Measurements from ENCODE around the gene GAPT. TPM values are rescaled to one million over a fixed set of nuclear protein-coding genes. Genes with fewer than 3 reads are reported as not detected.

The GAPT gene
- total and polyA plus RNA-seq, 2 donors (not counting 3 experiments of a cell fraction or from before 2014, with no cell fraction given): not detected

GRCh38 chr5:58486290-58486689 is 4.9 kb upstream of the GAPT start:
- Histone ChIP-seq H3K4me2 (ENCODE audit: insufficient read depth, low read length) (no peak overlapping the region), H2AFZ (ENCODE audit: low read depth, low read length) (no peak overlapping the region), H3K27ac (ENCODE audit: insufficient read depth, low read depth, low read length) (no peak overlapping the region), H3K4me3 (replicated peaks in 1 of 3; ENCODE audit: insufficient read depth in 1 of 3, low read depth in 1 of 3, low read length in 3 of 3) (no peak overlapping the region), H3K79me2 (ENCODE audit: control insufficient read depth, insufficient read depth, low read length) (no peaks in the 10 kb centered on the region), H3K9me3 (replicated peaks; ENCODE audit: control insufficient read depth, insufficient read depth, low read length) (no peaks in the 10 kb centered on the region), H4K20me1 (replicated peaks; ENCODE audit: control insufficient read depth, extremely low read depth, insufficient read depth, low read length) (no peaks in the 10 kb centered on the region), H3K9me1 (replicated peaks; ENCODE audit: control insufficient read depth, extremely low read depth, insufficient read depth, low read length) (no peaks in the 10 kb centered on the region), H3K27me3 (ENCODE audit: control insufficient read depth in 2 of 2, insufficient read depth in 2 of 2, low read length in 2 of 2) (peaks cover 8 to 12% of the 10 kb centered on the region in 2 experiments), H3K9ac (replicated peaks; ENCODE audit: extremely low read depth, insufficient read depth, low read length) (no peak overlapping the region), H3K4me1 (ENCODE audit: control insufficient read depth, extremely low read depth, insufficient read depth, low read length) (no peaks in the 10 kb centered on the region), H3K36me3 (ENCODE audit: control insufficient read depth in 2 of 2, extremely low read depth in 1 of 2, insufficient read depth in 2 of 2, low read length in 2 of 2) (no peaks in the 10 kb centered on the region)
- FAIRE-seq (no peak), DNase-seq (ENCODE audit: low read depth, low spot score) (no peak)
- ChIA-PET CTCF (interaction anchor here (1.0 to 1.6 kb wide), 5 partner anchors 9 to 1188 kb away, joined by 3 to 9 read pairs (median 6); no protein-coding TSS in a partner anchor), POLR2A (no interaction called here)
- intact Hi-C loops (cut with micrococcal nuclease): no loop called here
- BruUV-seq (replicated peaks): no TSS peak
- TF ChIP-seq EZH2 (IDR thresholded peaks at IDR 0.05; ENCODE audit: borderline replicate concordance, low read depth, low read length, severe bottlenecking) (no peak), FOS (IDR thresholded peaks at IDR 0.05; ENCODE audit: borderline replicate concordance, insufficient read depth, low read length) (no peak), POLR2A (IDR thresholded peaks at IDR 0.05; ENCODE audit: low read depth, low read length) (no peak)
- dilution Hi-C loops (cut with MboI; ENCODE audit: extremely low pct_ligation_motif_present, low sequenced_read_pairs): no loop called here

- dilution Hi-C loops (cut with MboI; ENCODE audit: extremely low pct_ligation_motif_present, low sequenced_read_pairs) (no loop called here), intact Hi-C loops (cut with micrococcal nuclease) (no loop called here)
- TF ChIP-seq GATA2 (IDR thresholded peaks at IDR 0.05; ENCODE audit: insufficient read depth, insufficient read length, low read depth, low read length) (no peak), FOS (IDR thresholded peaks at IDR 0.05; ENCODE audit: borderline replicate concordance, insufficient read depth, low read length) (no peak), POLR2AphosphoS5 (IDR thresholded peaks at IDR 0.05; ENCODE audit: insufficient read depth, low read depth, low read length) (no peak), EZH2 (IDR thresholded peaks at IDR 0.05; ENCODE audit: borderline replicate concordance, low read depth, low read length, severe bottlenecking) (no peak), MYC (IDR thresholded peaks at IDR 0.05; ENCODE audit: low read depth, low read length) (no peak), CTCF (IDR thresholded peaks at IDR 0.05; ENCODE audit: extremely low read depth in 1 of 2, insufficient read depth in 1 of 2, low read depth in 1 of 2, low read length in 2 of 2) (no peak), POLR2A (IDR thresholded peaks at IDR 0.05; ENCODE audit: low read depth, low read length) (no peak), JUN (IDR thresholded peaks at IDR 0.05; ENCODE audit: borderline replicate concordance, insufficient read depth, insufficient read length, low read depth) (no peak), MAX (IDR thresholded peaks at IDR 0.05; ENCODE audit: insufficient read depth, insufficient read length) (no peak)
- POLR2A ChIA-PET: no interaction called here
- no peak for FAIRE-seq
- no peaks in the 10 kb centered on the region for H3K9me3 ChIP-seq (replicated peaks; ENCODE audit: control insufficient read depth, insufficient read depth, low read length)
- no TSS peak for BruUV-seq (replicated peaks)
- H3K4me2 ChIP-seq (ENCODE audit: insufficient read depth, low read length): no peak overlapping the region
- H3K9me1 ChIP-seq (replicated peaks; ENCODE audit: control insufficient read depth, extremely low read depth, insufficient read depth, low read length): no peaks in the 10 kb centered on the region
- no peak overlapping the region for H3K9ac ChIP-seq (replicated peaks; ENCODE audit: extremely low read depth, insufficient read depth, low read length)
- peaks cover 8% of the 10 kb centered on the region in 2 experiments for H3K27me3 ChIP-seq (ENCODE audit: control insufficient read depth in 2 of 2, insufficient read depth in 2 of 2, low read length in 2 of 2)
- H2AFZ ChIP-seq (ENCODE audit: low read depth, low read length): no peak overlapping the region
- no peak overlapping the region for H3K27ac ChIP-seq (ENCODE audit: insufficient read depth, low read depth, low read length)
- no peak for DNase-seq (ENCODE audit: low read depth, low spot score)
- no peaks in the 10 kb centered on the region for H3K36me3 ChIP-seq (ENCODE audit: control insufficient read depth in 2 of 2, extremely low read depth in 1 of 2, insufficient read depth in 2 of 2, low read length in 2 of 2)
- no peak overlapping the region for H3K4me3 ChIP-seq (replicated peaks in 1 of 3; ENCODE audit: insufficient read depth in 1 of 3, low read depth in 1 of 3, low read length in 3 of 3)
- no peaks in the 10 kb centered on the region for H4K20me1 ChIP-seq (replicated peaks; ENCODE audit: control insufficient read depth, extremely low read depth, insufficient read depth, low read length)
- no peaks in the 10 kb centered on the region for H3K4me1 ChIP-seq (ENCODE audit: control insufficient read depth, extremely low read depth, insufficient read depth, low read length)
- CTCF ChIA-PET: interaction anchor here (1.1 kb wide), 1 partner anchor 360 kb away, joined by 3 read pairs; no protein-coding TSS in a partner anchor
- H3K79me2 ChIP-seq (ENCODE audit: control insufficient read depth, insufficient read depth, low read length): no peaks in the 10 kb centered on the region
Measured at GRCh38 chr5:58490402-58491050, 709 bp upstream of the GAPT start.

Data from endothelial cell of umbilical vein (primary cell).